Measurements from ENCODE around the gene SORBS1. TPM values are rescaled to one million over a fixed set of nuclear protein-coding genes. Genes with fewer than 3 reads are reported as not detected.

Gene SORBS1
- total RNA-seq, 4 donors from 2014 or later = 92.2 to 308 (median 150) TPM

DNA sequence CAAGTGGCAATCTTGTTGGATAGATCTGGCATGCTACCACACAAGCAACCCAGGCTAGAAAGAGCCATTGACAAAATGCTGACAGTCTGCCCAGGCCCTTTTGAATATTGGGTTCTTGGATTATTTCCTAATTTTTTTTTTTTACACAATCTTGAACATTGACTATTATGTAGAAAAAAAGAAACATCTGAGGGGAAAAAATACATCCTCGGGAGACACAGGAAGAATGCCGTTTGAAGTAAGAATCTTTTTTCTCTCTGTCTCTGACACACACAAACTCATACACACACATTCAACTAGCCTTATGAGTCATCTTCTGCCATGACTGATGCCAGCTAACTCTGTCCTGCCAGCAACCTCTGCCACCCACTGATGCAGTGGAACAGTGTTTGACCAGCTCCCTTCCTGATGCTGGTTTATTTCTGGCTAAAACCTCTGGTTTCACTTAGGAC is 47.2 kb downstream of the SORBS1 start:
- TF ChIP-seq POLR2AphosphoS5 (IDR thresholded peaks at IDR 0.05) (peak in 1 of 3 donors; percentile 41), POLR2A (IDR thresholded peaks at IDR 0.05) (no peak)
- Histone ChIP-seq H3K27me3 (no peaks in the 10 kb centered on the region), H3K9me3 (no peaks in the 10 kb centered on the region), H3K4me3 (no peak overlapping the region), H3K4me1 (peaks cover 14 to 56% (median 35%) of the 10 kb centered on the region in 4 donors), H3K36me3 (no peaks in the 10 kb centered on the region), H3K27ac (peak overlapping the region; percentile 76 to 94 (median 84))
- in situ Hi-C loops (cut with MboI; ENCODE audit: low pct_ligation_motif_present in 1 of 4, low pct_unique_long_range_greater_than_20kb in 1 of 4, low sequenced_read_pairs in 3 of 4) (no loop called here), intact Hi-C loops (cut with DNase I; ENCODE audit: low total_unique reads) (no loop called here)
- no peak for DNase-seq
- 7 to 32% methylated on average over 2 of the region's 2 CpGs for WGBS, 2 donors (ENCODE audit: low coverage in 1 of 2)

DNA sequence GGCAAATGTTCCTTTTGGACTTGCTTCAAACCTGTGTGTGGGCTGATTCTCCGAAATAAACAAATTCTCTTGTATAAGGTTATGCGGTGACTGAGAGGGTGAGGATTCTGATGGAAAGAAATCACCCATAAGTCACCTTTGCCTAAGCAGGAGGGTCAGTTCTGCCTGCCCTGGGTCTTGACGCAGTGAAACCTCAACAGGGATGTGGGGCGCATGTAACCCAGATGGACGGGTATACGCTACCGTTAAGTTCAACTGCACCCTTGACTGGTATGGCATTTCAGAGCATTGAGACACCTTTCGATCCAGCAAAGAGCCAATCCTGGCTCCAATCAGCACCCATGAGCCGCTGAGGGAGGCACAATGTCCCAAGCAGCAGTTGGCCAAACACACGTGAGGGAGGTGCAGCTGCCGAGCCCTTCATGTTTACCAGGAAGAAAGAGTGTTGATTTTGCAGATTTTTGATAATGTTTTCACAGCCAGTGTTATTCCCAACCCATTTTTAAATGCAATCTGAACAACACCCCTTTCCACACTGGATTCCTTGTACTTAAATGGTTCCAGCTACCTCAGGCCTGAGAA is 48.1 kb downstream of the SORBS1 start:
- Histone ChIP-seq H3K27ac (peak overlapping the region; percentile 76 to 94 (median 84)), H3K4me3 (no peak overlapping the region), H3K4me1 (peaks cover 12 to 59% (median 34%) of the 10 kb centered on the region in 4 donors), H3K27me3 (no peaks in the 10 kb centered on the region), H3K9me3 (no peaks in the 10 kb centered on the region), H3K36me3 (no peaks in the 10 kb centered on the region)
- TF ChIP-seq POLR2AphosphoS5 (IDR thresholded peaks at IDR 0.05) = no peak
- TF ChIP-seq EP300 (IDR thresholded peaks at IDR 0.05; ENCODE audit: low read depth) = no peak
- TF ChIP-seq POLR2A (IDR thresholded peaks at IDR 0.05) = no peak
- TF ChIP-seq, protein P1, sequence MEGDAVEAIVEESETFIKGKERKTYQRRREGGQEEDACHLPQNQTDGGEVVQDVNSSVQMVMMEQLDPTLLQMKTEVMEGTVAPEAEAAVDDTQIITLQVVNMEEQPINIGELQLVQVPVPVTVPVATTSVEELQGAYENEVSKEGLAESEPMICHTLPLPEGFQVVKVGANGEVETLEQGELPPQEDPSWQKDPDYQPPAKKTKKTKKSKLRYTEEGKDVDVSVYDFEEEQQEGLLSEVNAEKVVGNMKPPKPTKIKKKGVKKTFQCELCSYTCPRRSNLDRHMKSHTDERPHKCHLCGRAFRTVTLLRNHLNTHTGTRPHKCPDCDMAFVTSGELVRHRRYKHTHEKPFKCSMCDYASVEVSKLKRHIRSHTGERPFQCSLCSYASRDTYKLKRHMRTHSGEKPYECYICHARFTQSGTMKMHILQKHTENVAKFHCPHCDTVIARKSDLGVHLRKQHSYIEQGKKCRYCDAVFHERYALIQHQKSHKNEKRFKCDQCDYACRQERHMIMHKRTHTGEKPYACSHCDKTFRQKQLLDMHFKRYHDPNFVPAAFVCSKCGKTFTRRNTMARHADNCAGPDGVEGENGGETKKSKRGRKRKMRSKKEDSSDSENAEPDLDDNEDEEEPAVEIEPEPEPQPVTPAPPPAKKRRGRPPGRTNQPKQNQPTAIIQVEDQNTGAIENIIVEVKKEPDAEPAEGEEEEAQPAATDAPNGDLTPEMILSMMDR (IDR thresholded peaks at IDR 0.05) = no peak
- 71 to 81% methylated on average over 4 to 10 of the region's 11 CpGs for WGBS, 2 donors (ENCODE audit: low coverage in 1 of 2)
- intact Hi-C loops (cut with DNase I; ENCODE audit: low total_unique reads) (no loop called here), in situ Hi-C loops (cut with MboI; ENCODE audit: low pct_ligation_motif_present in 1 of 4, low pct_unique_long_range_greater_than_20kb in 1 of 4, low sequenced_read_pairs in 3 of 4) (no loop called here)
- DNase-seq = peak; percentile 41

DNA sequence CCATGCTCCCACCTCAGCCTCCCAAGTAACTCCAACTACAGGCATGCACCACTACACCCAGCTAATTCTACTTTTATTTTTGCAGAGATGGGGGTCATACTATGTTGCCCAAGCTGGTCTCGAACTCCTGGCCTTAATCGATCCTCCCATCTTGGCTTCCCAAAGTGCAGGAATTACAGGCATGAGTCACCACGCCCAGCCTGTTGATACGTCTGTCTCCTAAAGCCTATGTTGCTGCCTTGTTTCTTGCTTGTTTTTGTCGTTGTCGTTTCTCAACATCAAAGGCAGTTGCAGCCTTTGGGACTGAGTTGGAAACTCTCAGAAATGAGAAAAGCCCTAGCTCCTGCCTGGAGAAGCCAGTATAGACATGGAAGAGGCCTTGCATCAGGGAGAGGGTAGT is 49.9 kb downstream of the SORBS1 start:
- Histone ChIP-seq H3K27ac (peak overlapping the region; percentile 76 to 94 (median 84)), H3K36me3 (no peaks in the 10 kb centered on the region), H3K9me3 (no peaks in the 10 kb centered on the region), H3K4me3 (no peak overlapping the region), H3K27me3 (no peaks in the 10 kb centered on the region), H3K4me1 (peaks cover 8 to 52% (median 38%) of the 10 kb centered on the region in 4 donors)
- in situ Hi-C loops (cut with MboI; ENCODE audit: low pct_ligation_motif_present in 1 of 4, low pct_unique_long_range_greater_than_20kb in 1 of 4, low sequenced_read_pairs in 3 of 4) = no loop called here
- DNase-seq = no peak
- 66 to 75% methylated on average over 6 of the region's 6 CpGs for WGBS, 2 donors (ENCODE audit: low coverage in 1 of 2)
- intact Hi-C loops (cut with DNase I; ENCODE audit: low total_unique reads) = no loop called here
- no peak for TF ChIP-seq EP300 (IDR thresholded peaks at IDR 0.05; ENCODE audit: low read depth)

DNA sequence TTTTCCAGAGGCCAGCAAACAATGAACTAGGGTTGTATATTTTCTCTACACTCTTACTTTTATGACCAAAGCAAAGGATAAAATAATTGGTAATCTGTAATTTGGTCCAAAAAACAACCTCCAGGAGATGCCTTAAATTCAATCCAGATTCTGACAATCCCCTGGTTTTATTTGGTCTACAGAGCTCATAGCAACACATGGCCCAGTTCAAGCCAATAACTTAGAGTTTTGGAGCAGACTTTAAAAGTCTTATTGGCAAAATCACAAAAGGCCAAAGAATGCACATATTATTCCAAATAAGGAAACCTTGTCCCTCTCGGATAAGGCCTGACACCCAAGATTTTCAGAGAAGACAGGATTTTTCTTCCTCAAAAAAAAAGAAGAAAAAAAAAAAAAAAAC is 51.9 kb downstream of the SORBS1 start:
- WGBS, 2 donors (ENCODE audit: low coverage in 1 of 2) = 46 to 60% methylated on average over 1 of the region's 1 CpG
- Histone ChIP-seq H3K27ac (peak overlapping the region; percentile 76 to 94 (median 84)), H3K27me3 (no peaks in the 10 kb centered on the region), H3K36me3 (no peaks in the 10 kb centered on the region), H3K4me3 (no peak overlapping the region), H3K4me1 (peaks cover 5 to 62% (median 39%) of the 10 kb centered on the region in 4 donors), H3K9me3 (no peaks in the 10 kb centered on the region)
- intact Hi-C loops (cut with DNase I; ENCODE audit: low total_unique reads) (no loop called here), in situ Hi-C loops (cut with MboI; ENCODE audit: low pct_ligation_motif_present in 1 of 4, low pct_unique_long_range_greater_than_20kb in 1 of 4, low sequenced_read_pairs in 3 of 4) (no loop called here)
- DNase-seq = no peak
- TF ChIP-seq, protein P1 (IDR thresholded peaks at IDR 0.05) = no peak
- TF ChIP-seq POLR2AphosphoS5 (IDR thresholded peaks at IDR 0.05) = no peak
- TF ChIP-seq EP300 (IDR thresholded peaks at IDR 0.05; ENCODE audit: low read depth) = no peak
- TF ChIP-seq POLR2A (IDR thresholded peaks at IDR 0.05) = no peak

DNA sequence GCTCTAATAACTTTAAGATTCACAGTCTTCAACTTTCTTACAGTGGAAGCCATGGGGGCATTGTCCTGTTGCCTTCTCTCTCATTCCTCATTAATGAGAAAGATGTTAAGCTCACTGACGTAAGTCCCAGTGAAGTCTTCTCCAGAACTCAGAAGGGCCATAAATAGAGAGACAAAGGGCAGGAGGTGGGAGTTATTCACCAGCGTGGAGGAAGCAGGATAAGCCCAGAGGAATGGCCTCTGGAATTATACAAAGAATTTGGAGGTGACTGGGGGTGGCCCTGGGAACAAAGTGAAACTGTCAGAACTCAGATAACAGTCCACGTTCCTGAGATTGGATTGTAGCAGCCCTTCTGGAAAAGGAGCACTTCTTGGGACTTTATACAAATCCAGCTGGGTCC is 52.4 kb downstream of the SORBS1 start:
- H3K27ac ChIP-seq = peak overlapping the region; percentile 76 to 94 (median 84)
- TF ChIP-seq EP300 (IDR thresholded peaks at IDR 0.05; ENCODE audit: low read depth) = peak; percentile 50
- peak in 2 of 3 donors; percentile 20 to 41 for TF ChIP-seq POLR2AphosphoS5 (IDR thresholded peaks at IDR 0.05)
- TF ChIP-seq, protein P1 (IDR thresholded peaks at IDR 0.05) = no peak
- in situ Hi-C loops (cut with MboI; ENCODE audit: low pct_ligation_motif_present in 1 of 4, low pct_unique_long_range_greater_than_20kb in 1 of 4, low sequenced_read_pairs in 3 of 4) (no loop called here), intact Hi-C loops (cut with DNase I; ENCODE audit: low total_unique reads) (no loop called here)
- H3K9me3 ChIP-seq = no peaks in the 10 kb centered on the region
- no peak for DNase-seq
- H3K36me3 ChIP-seq = no peaks in the 10 kb centered on the region
- WGBS, 2 donors (ENCODE audit: low coverage in 1 of 2) = 19 to 41% methylated on average over 3 of the region's 3 CpGs
- H3K27me3 ChIP-seq = no peaks in the 10 kb centered on the region
- peaks cover 4 to 60% (median 38%) of the 10 kb centered on the region in 4 donors for H3K4me1 ChIP-seq
- no peak overlapping the region for H3K4me3 ChIP-seq
